Neural cell (in vitro differentiated cells): ENCODE data around the gene NOX1. TPM values are rescaled to one million over a fixed set of nuclear protein-coding genes. Genes with fewer than 3 reads are reported as not detected.

ENCODE experiments used
- polyA plus RNA-seq: library from polyadenylated mRNA; depleted of rRNA; stranded (reverse); fragments of >200 nt; gene quantifications from 2 replicates; pipeline ENCODE4 v1.2.3, GENCODE V29; 2014
- small RNA-seq, 3 experiments: library from RNA; depleted of rRNA; stranded (forward); fragments of <200 nt; gene quantifications; one replicate each; pipeline ENCODE3, GENCODE V24; 2012

NOX1 gene
- polyA plus RNA-seq, 1 donor from 2014 or later: not detected

Small RNA genes lying within 50 kb of the gene (small RNA-seq; reads per million reads assigned to genes)
- gene RF00411: 0 reads per million in 3 experiments

Other genes with a start within 250 kb of the NOX1 start
- gene TSPAN6, start 237.6 kb downstream of the NOX1 start, polyA plus RNA-seq: 45.8 and 63.3 TPM in 2 replicates
- 0.59 TPM in 1 of 2 replicates, not detected in the other for gene SRPX2, start 230.2 kb downstream of the NOX1 start, polyA plus RNA-seq
- gene SYTL4, start 142.2 kb downstream of the NOX1 start, polyA plus RNA-seq: 0.11 TPM in 1 of 2 replicates, not detected in the other
- gene CSTF2, start 54.0 kb downstream of the NOX1 start, polyA plus RNA-seq: 19.2 and 21.6 TPM in 2 replicates
- not detected in 2 replicates for gene XKRX, start 54.6 kb upstream of the NOX1 start, polyA plus RNA-seq
- not detected in 2 replicates for gene ARL13A, start 95.3 kb upstream of the NOX1 start, polyA plus RNA-seq
- 6.0 and 6.8 TPM in 2 replicates for gene TRMT2B, start 177.8 kb upstream of the NOX1 start, polyA plus RNA-seq
- gene TMEM35A, start 204.5 kb upstream of the NOX1 start, polyA plus RNA-seq: 244 and 252 TPM in 2 replicates
- 1.7 and 1.8 TPM in 2 replicates for gene CENPI, start 223.8 kb upstream of the NOX1 start, polyA plus RNA-seq